OCI-LY7 (cell line): Measurements from ENCODE around the gene EIF4G1. TPM values are rescaled to one million over a fixed set of nuclear protein-coding genes. Genes with fewer than 3 reads are reported as not detected.

ENCODE experiments used
- BruUV-seq: library from RNA; stranded (reverse); fragments of 400-500 nt; replicated peaks from 2 replicates; lab custom pipeline; 2021; lab: Mats Ljungman, UMichigan
- CTCF ChIA-PET: fragments of 300-600 bp; sonication (Branson Sonifier 250); formaldehyde crosslinking; loops from one replicate; lab custom pipeline; 2022; ENCODE audit warnings: antibody characterized with exemption; ENCODE audit not compliant: unreplicated experiment; lab: Charles Lee
- POLR2A ChIA-PET: fragments of 300-600 bp; sonication (Branson Sonifier 250); formaldehyde crosslinking; loops from one replicate; lab custom pipeline; 2022; ENCODE audit warnings: antibody characterized with exemption; lab: Charles Lee
- DNase-seq: peaks from one replicate; pipeline ENCODE4 v3.0.0-alpha.2; 2015; ENCODE audit warnings: low spot score
- H2AFZ ChIP-seq: fragments of 200-600 bp; sonication (generic), shearing (Covaris generic); 2 replicates; pipeline ENCODE4 v1.6.1; 2014; ENCODE audit warnings: mild to moderate bottlenecking, antibody characterized with exemption, low read length, moderate library complexity
- H3K27ac ChIP-seq: fragments of 200-600 bp; sonication (generic); 2 replicates; pipeline ENCODE4 v1.5.1; 2014; ENCODE audit warnings: mixed run types, low read depth, mild to moderate bottlenecking, moderate library complexity, low read length, inconsistent platforms; ENCODE audit not compliant: poor library complexity, severe bottlenecking
- H3K36me3 ChIP-seq: fragments of 200-600 bp; sonication (generic); 2 replicates; pipeline ENCODE4 v1.6.1; 2014; ENCODE audit warnings: mild to moderate bottlenecking, antibody characterized with exemption, low read length, moderate library complexity, mixed read lengths; ENCODE audit not compliant: insufficient read depth
- H3K4me1 ChIP-seq: fragments of 200-600 bp; sonication (generic); 2 replicates; pipeline ENCODE4 v1.5.1; 2014; ENCODE audit warnings: mild to moderate bottlenecking, low read length; ENCODE audit not compliant: insufficient read depth, poor library complexity, severe bottlenecking
- H3K4me2 ChIP-seq: fragments of 200-600 bp; sonication (generic); 2 replicates; pipeline ENCODE4 v1.6.1; 2014; ENCODE audit warnings: mild to moderate bottlenecking, low read length
- H3K4me3 ChIP-seq: fragments of 200-600 bp; sonication (generic); 2 replicates; pipeline ENCODE4 v1.5.1; 2014; ENCODE audit warnings: mild to moderate bottlenecking, low read depth, low read length; ENCODE audit not compliant: poor library complexity, severe bottlenecking
- H3K79me2 ChIP-seq: fragments of 200-600 bp; sonication (generic); 2 replicates; pipeline ENCODE4 v1.6.1; 2016; ENCODE audit warnings: low read depth, mild to moderate bottlenecking, low read length, moderate library complexity, mixed read lengths; ENCODE audit not compliant: insufficient read depth
- H3K9me2 ChIP-seq: fragments of 200-600 bp; sonication (generic); 2 replicates; pipeline ENCODE4 v1.6.1; 2016; ENCODE audit warnings: mild to moderate bottlenecking, low read length, mixed read lengths; ENCODE audit not compliant: insufficient read depth
- H3K9me3 ChIP-seq: fragments of 200-600 bp; sonication (generic); 2 replicates; pipeline ENCODE4 v1.6.1; 2014; ENCODE audit warnings: mild to moderate bottlenecking, mixed run types, low read length, mixed read lengths
- H4K20me1 ChIP-seq: fragments of 200-600 bp; sonication (generic); 2 replicates; pipeline ENCODE4 v1.6.1; 2014; ENCODE audit warnings: mild to moderate bottlenecking, antibody characterized with exemption, low read length, moderate library complexity, mixed read lengths; ENCODE audit not compliant: insufficient read depth
- EZH2phosphoT487 ChIP-seq: fragments of 200-600 bp; sonication (generic); IDR thresholded peaks from 2 replicates; pipeline ENCODE4 v1.6.1; 2018; ENCODE audit warnings: low read depth, borderline replicate concordance, mild to moderate bottlenecking, mixed run types, antibody characterized with exemption, low read length, moderate library complexity, mixed read lengths
- intact Hi-C: fragments of 100-400 bp; cut with micrococcal nuclease; formaldehyde crosslinking; loops from one replicate; pipeline ENCODE4 v1.10.0; 2022; ENCODE audit not compliant: unreplicated experiment
- total RNA-seq, 2 experiments: library from RNA; depleted of rRNA in 1 of 2; stranded (reverse); fragments of >200 nt in 1 of 2; shearing (Covaris generic) in 1 of 2; gene quantifications; 2 replicates each; pipeline ENCODE4 v1.2.3, GENCODE V29; 2014 to 2022
- TF ChIP-seq, protein P1 (sequence below): fragments of 200-600 bp; sonication (generic); conservative IDR thresholded peaks from 2 replicates; pipeline ENCODE4 v1.5.1; 2014; ENCODE audit warnings: mild to moderate bottlenecking, antibody characterized with exemption, low read length, moderate library complexity, mixed read lengths

EIF4G1 gene
- total RNA-seq, 2 experiments from 2014 or later: 245 to 412 TPM

DNA sequence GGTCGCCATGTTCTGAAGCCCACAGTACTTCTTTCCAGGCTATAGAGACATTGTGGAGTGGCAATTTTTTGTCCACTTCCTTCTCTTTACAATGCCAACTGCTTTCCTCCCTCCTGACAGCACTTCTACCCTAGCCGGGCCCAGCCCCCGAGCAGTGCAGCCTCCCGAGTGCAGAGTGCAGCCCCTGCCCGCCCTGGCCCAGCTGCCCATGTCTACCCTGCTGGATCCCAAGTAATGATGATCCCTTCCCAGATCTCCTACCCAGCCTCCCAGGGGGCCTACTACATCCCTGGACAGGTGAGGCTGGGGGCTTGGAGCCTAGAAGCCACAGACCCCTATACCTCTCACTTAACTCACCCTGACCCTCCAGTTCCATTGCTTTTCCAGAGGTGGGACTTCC is 2.8 kb downstream of the EIF4G1 start:
- H3K4me3 ChIP-seq: peak overlapping the region; percentile 97
- H3K9me3 ChIP-seq: no peaks in the 10 kb centered on the region
- H3K27ac ChIP-seq: no peak overlapping the region
- peak overlapping the region; percentile 100 for H3K4me2 ChIP-seq
- peaks cover 51% of the 10 kb centered on the region for H3K79me2 ChIP-seq
- peaks cover 75% of the 10 kb centered on the region for H3K36me3 ChIP-seq
- peaks cover 25% of the 10 kb centered on the region for H3K4me1 ChIP-seq
- H4K20me1 ChIP-seq: peaks cover 37% of the 10 kb centered on the region
- ChIA-PET POLR2A (no interaction called here), CTCF (no interaction called here)
- DNase-seq: no peak
- no peaks in the 10 kb centered on the region for H3K9me2 ChIP-seq
- TF ChIP-seq, protein P1, sequence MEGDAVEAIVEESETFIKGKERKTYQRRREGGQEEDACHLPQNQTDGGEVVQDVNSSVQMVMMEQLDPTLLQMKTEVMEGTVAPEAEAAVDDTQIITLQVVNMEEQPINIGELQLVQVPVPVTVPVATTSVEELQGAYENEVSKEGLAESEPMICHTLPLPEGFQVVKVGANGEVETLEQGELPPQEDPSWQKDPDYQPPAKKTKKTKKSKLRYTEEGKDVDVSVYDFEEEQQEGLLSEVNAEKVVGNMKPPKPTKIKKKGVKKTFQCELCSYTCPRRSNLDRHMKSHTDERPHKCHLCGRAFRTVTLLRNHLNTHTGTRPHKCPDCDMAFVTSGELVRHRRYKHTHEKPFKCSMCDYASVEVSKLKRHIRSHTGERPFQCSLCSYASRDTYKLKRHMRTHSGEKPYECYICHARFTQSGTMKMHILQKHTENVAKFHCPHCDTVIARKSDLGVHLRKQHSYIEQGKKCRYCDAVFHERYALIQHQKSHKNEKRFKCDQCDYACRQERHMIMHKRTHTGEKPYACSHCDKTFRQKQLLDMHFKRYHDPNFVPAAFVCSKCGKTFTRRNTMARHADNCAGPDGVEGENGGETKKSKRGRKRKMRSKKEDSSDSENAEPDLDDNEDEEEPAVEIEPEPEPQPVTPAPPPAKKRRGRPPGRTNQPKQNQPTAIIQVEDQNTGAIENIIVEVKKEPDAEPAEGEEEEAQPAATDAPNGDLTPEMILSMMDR: no peak
- TF ChIP-seq EZH2phosphoT487: no peak
- H2AFZ ChIP-seq: no peak overlapping the region
- intact Hi-C loops: no loop called here
- BruUV-seq: no TSS peak

DNA sequence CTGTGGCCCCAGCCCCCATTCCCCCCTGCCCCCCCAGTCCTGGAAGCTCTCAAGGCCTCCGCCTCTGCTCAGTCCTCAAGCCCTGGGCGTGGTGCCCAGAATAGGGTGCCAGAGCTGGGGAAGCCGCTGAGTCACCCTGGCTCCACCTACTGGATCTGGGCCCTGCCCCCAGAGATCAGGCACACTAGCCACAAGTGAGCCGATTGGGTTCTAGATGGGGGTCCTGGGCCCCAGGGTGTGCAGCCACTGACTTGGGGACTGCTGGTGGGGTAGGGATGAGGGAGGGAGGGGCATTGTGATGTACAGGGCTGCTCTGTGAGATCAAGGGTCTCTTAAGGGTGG is 5.7 kb downstream of the EIF4G1 start:
- no peak overlapping the region for H3K4me2 ChIP-seq
- H3K4me1 ChIP-seq: peaks cover 19% of the 10 kb centered on the region
- ChIA-PET POLR2A (no interaction called here), CTCF (no interaction called here)
- no peak overlapping the region for H3K27ac ChIP-seq
- peaks cover 100% of the 10 kb centered on the region for H3K36me3 ChIP-seq
- H4K20me1 ChIP-seq: peaks cover 42% of the 10 kb centered on the region
- no peaks in the 10 kb centered on the region for H3K9me2 ChIP-seq
- TF ChIP-seq, protein P1: no peak
- TF ChIP-seq EZH2phosphoT487: no peak
- peaks cover 47% of the 10 kb centered on the region for H3K79me2 ChIP-seq
- DNase-seq: no peak
- intact Hi-C loops: no loop called here
- no peak overlapping the region for H2AFZ ChIP-seq
- H3K9me3 ChIP-seq: no peaks in the 10 kb centered on the region
- BruUV-seq: no TSS peak
- H3K4me3 ChIP-seq: no peak overlapping the region

DNA sequence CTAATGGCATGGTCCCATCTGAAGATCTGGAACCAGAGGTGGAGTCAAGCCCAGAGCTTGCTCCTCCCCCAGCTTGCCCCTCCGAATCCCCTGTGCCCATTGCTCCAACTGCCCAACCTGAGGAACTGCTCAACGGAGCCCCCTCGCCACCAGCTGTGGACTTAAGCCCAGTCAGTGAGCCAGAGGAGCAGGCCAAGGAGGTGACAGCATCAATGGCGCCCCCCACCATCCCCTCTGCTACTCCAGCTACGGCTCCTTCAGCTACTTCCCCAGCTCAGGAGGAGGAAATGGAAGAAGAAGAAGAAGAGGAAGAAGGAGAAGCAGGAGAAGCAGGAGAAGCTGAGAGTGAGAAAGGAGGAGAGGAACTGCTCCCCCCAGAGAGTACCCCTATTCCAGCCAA is 7.3 kb downstream of the EIF4G1 start:
- CTCF ChIA-PET: no interaction called here
- H3K4me2 ChIP-seq: no peak overlapping the region
- H2AFZ ChIP-seq: no peak overlapping the region
- H4K20me1 ChIP-seq: peaks cover 26% of the 10 kb centered on the region
- BruUV-seq: no TSS peak
- no peak overlapping the region for H3K4me3 ChIP-seq
- no peak for TF ChIP-seq EZH2phosphoT487
- H3K79me2 ChIP-seq: peaks cover 31% of the 10 kb centered on the region
- no peak for DNase-seq
- H3K27ac ChIP-seq: no peak overlapping the region
- no peaks in the 10 kb centered on the region for H3K9me3 ChIP-seq
- intact Hi-C loops: no loop called here
- H3K9me2 ChIP-seq: no peaks in the 10 kb centered on the region
- H3K4me1 ChIP-seq: peaks cover 10% of the 10 kb centered on the region
- peaks cover 100% of the 10 kb centered on the region for H3K36me3 ChIP-seq
- POLR2A ChIA-PET: no interaction called here
